ENCODE measurements around the gene XPNPEP3.
A peak's percentile ranks its signal among the peaks of the same experiment; 100 is the strongest.

Gene XPNPEP3

DNA sequence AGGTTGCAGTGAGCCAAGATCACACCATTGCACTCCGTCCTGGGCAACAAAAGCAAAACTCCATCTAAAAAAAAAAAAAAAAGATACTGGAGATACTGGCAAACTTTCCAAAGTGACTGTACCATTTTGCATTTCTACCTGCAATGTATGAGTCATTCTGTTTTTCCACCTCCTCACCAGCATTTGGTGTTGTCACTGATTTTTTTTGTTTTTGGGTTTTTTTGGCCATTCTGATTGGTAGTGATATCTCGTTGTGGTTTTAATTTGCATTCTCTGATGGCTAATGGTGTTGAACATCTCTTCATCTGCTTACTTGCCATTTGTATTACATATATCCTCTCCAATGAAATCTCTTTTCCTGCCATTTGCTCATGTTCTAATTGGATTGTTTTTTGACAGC, 82.3 kb downstream of the XPNPEP3 start:
- no peak for DNase-seq (ENCODE audit: low read depth in 2 of 2)

DNA sequence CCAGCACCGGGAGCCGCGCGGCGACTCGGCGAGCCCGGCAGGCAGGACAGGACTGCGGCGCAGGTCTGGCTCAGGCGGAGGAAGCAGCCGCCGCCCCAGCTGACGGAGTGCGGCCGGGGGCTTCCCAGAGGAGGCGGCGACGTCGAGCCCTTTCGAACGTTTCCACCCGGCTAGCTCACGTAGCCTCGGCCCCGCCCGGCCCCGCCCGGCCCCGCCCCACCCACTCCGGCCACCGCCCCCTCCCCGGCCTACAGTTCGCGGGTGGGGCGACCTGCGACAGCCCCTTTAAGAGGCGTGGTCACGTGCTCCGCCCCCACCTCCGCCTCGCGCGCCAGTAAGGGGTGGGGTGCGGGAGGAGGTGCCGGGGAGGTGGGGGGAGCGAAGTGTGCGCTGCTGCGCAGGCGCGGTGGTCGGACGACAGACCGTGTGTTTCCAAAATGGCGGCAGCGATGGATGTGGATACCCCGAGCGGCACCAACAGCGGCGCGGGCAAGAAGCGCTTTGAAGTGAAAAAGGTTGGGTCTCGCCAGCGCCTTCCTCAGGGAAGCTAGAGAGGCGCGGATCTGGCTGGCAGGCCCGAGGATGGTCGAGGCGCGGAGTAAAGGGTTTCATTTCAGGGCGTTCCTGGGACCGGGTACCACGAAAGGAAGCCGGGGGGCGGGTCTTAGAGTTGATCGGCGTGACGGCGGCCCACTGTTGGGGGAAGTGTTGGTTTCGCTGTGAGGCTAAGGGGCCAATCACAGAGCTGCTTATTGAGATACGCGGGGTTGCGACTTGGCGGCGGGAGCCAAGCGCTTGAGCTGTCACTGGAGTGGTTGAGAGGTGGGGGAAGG, 94.2 kb downstream of the XPNPEP3 start, which contains the start of gene RBX1:
Gene RBX1 (plus strand): TSS at position 417 of the 833 bp plus-strand sequence. CDS start 21 bp downstream, at position 438.
- DNase-seq (ENCODE audit: low read depth in 2 of 2) = peak; percentile 96 to 98

DNA sequence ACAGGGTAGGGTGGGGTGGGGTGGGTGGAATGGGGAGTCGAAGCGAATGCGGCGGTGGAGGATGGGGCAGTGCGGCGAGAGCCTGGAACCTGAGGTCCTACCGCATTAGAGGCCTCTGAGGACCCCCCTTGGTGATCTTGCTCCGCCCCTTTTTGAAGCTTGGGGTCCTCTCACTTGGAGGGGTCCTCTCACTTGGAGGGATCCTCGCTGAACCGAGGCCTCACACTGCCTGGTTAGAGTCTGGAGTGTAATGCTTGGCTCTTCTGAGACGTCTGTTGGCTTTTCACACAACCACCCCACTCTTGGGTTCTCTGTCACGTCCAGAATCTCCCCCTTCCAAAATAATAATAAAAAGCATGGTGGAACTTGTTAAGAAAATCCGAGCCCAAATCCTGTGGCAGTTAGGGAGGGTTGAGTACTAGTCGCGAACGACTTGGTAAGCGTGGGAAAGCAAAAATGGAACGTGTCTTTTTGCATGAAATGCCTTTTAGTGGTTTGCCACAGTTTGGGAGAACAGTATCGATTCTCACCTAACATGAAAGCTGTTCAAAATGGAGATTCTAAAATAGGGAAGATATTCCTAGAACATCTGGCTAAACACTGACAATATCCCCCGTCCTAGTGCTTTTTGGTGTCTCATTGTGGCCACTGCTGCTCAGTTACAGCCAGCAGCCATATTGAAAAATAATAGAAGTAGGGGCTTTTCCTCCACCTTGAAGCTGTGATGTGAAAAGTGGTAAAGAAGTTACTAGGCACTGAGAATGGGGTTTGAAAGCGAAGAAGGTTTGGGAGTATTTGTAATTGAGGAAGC, 95.1 kb downstream of the XPNPEP3 start:
- DNase-seq (ENCODE audit: low read depth in 2 of 2) = no peak

DNA sequence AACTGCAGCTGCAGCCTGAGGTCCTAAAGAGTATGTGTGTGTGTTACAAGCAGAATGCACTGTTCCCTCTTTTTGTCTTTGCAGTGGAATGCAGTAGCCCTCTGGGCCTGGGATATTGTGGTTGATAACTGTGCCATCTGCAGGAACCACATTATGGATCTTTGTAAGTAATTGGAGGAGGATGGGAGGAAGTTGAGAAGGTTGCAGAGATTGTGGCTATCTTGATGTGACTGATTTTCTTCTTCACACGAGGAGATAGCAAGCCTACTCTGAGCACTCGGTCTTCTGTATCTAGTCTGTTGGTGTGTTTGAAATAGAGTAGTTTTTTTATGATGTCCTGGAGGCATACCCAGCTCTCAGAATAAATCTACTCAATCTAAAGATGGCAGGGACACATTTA, 96.5 kb downstream of the XPNPEP3 start:
- DNase-seq (ENCODE audit: low read depth in 2 of 2) = no peak

DNA sequence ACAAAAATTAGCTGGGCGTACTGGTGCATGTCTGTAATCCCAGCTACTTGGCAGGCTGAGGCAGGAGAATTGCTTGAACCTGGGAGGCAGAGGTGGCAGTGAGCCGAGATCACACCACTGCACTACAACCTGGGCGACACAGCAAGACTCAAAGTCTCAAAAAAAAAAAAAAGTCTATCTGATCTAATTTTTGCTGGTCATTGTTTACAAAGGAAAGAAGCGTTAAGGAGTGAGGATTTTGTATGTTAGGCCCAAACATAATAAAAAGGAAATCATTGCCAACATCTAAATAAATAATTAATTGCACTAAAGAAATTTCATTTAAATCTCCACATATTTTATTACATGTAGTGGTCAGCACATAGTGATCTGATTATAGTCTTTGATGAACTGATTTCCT, 97.2 kb downstream of the XPNPEP3 start:
- DNase-seq (ENCODE audit: low read depth in 2 of 2) = no peak

DNA sequence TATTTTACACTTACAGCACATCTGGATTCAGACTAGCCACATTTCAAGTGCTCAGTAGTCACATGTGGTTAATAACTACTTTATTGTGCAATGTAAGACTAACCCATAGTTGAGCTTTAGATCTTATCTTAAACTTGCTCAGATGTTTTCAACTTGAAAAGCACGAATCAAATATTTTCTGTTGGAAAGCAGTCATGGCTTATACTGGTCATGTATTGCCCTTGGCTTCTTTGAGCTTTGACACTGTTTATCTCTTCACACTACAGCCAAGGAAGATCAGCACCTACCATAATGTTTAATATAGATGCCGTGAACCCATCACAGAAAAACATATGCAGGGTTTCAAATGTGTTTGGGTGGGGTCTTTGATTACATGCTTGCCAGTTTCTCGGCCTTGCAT, 98.6 kb downstream of the XPNPEP3 start:
- DNase-seq (ENCODE audit: low read depth in 2 of 2) = no peak

DNA sequence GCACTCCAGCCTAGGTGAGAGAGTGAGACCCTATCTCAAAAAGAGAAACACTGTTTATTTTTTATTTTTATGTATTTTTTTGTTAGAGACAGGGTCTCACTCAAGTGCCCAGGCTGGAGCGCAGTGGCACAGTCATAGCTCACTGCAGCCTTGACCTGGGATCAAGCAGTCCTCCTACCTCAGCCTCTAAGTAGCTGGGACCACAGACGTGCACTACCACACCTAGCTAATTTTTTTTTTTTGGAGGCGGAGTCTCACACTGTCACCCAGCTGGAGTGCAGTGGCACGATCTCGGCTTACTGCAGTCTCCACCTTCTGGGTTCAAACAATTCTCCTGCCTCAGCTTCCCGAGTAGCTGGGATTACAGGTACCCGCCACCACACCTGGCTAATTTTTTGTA, 100.7 kb downstream of the XPNPEP3 start:
- no peak for DNase-seq (ENCODE audit: low read depth in 2 of 2)

DNA sequence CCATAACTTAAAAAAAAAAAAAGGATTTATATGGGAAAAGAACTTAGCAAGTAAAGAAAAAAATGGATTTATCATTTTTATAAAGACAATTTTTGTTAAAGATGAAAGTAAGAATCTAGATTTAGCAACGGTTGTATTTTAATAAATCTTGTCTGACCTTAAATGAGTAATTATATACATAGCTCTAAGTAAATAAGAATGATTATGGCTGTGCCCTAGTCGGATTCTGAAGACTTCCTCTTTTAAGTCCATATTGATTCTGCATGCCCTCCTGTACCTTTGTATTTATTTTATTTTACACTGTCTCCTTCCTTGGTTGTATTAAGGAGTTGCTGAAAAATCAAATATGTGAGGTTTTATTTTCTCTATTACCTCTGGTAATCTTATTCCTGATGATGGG, 101.4 kb downstream of the XPNPEP3 start:
- no peak for DNase-seq (ENCODE audit: low read depth in 2 of 2)

DNA sequence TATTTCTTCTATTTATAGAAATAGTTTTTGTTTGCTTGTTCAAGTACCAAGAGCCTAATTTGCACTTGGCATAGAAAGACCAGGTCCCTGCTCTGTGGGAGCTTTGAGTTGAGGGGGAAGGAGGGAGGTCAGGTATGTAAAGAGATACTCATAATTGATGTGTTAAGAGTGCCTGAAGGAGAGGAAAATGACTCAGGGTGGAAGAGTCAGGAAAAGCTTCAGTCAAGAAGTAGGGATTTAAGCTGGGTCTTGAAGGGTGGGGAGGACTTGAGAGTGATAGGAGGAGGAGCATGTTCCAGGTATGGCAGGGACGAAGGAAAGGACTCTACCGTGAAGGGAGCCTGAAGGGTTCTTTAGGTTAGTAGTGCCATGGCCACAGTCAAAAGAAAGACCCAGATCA, 103.2 kb downstream of the XPNPEP3 start:
- DNase-seq (ENCODE audit: low read depth in 2 of 2) = no peak

DNA sequence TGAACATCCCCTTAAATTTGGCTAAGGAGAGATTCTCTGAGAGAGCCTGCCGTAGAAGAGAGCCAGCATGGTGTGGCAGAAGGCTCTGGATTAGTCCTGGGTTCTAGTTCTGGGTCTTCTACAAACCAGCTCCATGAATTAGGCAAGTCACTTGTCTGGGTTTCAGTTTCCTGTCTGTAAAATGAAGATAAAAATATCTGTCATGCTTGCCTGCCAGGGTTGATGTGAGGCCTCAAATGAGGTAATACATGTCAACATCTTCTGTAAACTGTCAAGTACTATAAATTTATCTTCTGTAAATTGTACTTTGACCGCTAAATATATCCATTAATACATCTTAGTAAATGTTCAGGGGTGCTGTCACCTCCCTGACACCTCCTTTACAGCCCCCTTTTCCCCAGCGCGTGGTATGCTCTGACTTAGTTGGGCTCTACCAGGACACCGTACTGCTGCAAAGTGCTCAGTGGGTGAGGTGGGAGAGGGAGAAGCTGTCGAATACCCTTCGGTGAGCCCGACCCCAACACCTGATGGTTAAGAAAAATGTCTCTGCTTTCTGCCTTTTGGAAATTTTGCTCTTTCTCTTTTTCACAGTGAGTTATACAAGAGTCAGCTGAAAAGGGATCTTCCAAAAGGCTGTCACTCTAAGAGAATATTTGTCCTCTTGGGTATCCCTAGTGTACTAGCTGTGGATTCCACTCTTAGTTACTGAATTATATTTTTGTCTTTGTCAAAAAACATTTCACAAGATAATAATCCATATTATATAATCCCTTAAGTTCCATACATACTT, 109.2 kb downstream of the XPNPEP3 start:
- DNase-seq (ENCODE audit: low read depth in 2 of 2) = no peak

DNA sequence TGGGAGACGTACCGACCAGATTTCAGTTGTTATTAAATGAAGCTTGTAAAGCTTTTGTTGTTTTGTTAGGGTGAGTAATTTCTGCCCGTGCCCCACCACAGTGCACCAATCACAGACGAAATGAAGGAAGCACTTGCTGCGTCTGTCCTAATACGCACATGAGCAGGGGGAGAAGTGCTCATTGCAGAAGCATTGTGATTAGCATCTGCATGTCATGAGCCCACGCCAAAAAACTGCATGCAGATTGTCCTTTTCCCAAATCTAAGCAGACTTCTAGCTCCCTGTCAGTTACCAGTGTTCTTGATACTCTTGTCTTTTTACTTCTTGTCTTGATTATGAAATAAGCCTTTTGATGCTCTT, 109.8 kb downstream of the XPNPEP3 start:
- no peak for DNase-seq (ENCODE audit: low read depth in 2 of 2)

DNA sequence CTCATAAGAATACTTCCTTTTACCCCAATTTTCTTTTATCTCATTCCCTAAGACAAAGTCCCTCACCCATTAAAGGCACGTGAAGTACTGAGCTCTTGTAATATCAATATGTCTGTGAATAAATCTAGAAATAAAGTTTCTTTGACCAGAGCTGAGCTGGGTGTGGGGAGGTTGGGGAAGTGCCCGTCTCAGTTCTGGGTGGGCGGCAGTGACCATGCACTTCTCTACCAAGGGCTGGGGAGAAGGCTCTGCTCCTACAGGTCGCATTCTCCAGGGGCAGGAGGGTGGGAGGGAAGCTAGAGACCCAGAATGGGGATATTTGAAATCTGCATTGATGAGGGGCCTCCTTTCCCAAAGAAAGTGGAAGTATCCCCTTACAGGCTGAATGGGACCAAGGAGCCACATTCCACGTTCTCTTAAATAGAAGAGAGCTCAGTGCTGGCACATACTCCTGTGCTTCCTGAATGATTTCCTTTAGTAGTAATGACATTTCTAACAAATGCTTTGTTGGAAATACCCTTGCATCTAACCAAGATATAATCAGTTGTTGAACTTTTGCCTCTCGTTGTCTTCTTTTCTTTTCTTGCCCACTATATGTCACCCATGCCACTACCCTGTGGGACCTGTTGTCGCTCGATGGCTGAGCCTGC, 110.3 kb downstream of the XPNPEP3 start:
- DNase-seq (ENCODE audit: low read depth in 2 of 2) = no peak

DNA sequence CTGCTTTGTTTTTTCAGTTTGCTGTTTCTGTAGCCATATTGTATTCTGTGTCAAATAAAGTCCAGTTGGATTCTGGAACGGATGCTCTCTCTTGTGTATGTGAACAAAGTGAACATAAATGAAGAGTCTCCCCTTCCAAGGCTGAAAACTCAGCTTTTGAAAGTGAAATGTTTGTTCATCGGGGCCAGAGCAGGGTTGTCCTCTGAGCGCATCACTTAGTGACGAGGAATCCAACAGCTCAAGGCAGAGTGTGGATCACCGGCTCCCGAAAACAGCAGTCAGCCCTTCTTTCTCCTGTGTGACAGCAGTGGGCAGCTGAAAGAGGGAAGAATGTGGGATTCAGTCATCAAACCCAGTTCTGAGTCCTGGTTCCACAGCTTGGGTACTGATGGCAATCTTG, 115.6 kb downstream of the XPNPEP3 start:
- no peak for DNase-seq (ENCODE audit: low read depth in 2 of 2)

DNA sequence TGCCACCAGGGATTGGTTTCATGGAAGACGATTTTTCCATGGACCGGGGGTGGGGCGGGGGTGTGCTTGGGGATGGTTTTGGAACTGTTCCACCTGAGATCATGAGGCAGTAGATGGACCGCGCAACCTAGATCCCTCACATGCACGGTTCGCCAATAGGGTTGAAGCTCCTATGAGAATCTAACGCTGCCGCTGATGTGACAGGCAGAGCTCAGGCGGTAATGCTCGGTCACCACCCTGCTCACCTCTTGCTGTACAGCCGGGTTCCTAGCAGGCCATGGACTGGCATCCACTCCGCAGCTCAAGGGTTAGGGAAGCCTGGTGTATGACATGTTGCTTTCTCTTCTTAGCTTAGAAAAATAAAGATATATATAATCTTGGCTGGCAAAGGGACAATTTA, 116.2 kb downstream of the XPNPEP3 start:
- no peak for DNase-seq (ENCODE audit: low read depth in 2 of 2)

DNA sequence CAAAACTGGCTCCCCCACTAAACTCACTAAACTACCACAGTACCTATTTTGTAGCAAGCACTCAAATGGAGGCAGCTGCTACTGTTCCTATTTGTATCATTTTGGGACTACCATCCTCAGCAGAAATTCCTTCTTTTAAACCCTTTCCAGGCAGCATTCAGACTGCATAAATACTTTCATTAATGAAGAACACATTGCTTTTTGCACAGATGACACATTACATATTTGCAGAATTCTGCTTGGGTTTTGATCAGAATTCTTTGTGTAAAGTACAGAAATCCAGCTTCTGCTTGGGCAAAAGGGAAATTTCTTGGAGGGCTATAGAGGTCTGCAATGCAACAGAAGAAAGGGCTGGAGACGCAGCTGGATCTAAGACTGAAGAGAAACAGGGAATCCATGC, 118.4 kb downstream of the XPNPEP3 start:
- no peak for DNase-seq (ENCODE audit: low read depth in 2 of 2)

DNA sequence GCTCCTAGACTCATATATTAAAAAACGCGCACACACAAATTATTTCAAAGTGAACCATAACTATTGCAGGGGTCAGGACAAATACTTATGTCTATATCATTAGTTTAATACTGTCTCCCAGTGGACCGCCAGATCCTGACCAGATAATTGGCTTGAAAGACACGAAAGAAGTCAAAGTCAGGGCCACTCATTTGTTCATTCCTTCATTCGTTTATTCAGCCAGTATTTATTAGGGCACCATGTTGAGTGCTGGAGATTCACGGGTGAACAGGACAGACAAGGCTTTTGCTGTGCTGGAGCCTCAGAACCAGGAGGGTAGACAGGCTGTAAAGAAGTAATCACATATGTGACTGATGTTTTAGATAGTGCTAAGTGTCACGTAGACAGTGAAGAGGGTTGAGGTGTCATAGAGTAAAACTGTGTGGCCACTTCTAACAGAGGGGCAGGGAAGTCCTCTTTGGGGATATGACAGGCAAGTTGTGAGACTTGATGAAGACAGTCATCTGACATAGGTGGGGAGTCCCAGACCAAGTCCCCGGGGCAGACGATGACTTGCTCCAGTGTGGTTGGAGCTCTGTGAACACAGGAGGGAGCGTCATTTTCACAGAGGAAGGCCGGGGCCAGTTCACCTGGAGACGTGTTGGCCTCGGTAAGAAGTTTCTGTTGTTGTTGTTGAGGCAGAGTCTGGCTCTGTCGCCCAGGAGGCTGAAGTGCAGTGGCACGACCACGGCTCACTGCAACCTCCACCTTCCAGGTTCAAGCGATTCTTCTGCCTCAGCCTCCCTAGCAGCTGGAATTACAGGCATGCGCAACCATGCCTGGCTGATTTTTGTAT, 120.1 kb downstream of the XPNPEP3 start:
- no peak for DNase-seq (ENCODE audit: low read depth in 2 of 2)

DNA sequence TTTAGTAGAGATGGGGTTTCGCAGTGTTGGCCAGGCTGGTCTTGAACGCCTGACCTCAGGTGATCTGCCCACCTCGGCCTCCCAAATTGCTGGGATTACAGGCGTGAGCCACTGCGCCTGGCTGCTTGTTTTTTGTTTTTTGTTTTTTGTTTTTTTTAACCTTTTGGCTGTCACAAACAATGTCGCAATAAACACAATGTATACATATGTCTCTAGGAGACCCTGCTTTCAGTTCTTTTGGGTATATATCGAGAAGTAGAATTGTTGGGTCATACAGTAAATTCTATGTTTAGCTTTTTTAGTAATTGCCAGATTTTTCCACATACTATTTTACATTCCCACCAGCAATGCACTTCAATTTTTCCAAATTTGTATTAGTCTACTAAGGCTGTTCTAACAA, 122.2 kb downstream of the XPNPEP3 start:
- DNase-seq (ENCODE audit: low read depth in 2 of 2) = no peak

DNA sequence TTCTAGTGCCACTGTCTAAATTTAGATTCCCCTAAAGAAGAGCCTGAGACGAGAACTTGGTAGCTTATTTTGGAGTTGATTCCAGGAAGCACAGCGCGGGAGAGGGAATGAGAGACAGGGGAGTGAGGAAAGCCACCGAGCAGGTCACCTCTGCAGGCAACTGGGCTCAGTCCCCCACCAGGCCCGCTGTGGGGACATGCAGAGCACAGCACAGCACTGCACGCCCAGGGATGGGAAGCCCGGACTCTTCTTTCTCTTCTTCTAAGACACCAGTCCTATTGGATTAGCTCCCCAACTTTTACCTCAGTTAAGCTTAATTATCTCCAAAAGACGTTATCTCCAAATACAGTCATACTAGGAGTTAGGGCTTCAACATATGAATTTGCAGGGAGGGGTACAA, 122.9 kb downstream of the XPNPEP3 start:
- no peak for DNase-seq (ENCODE audit: low read depth in 2 of 2)
